A549 (cell line): ENCODE measurements around the gene LGALS4. TPM values are rescaled to one million over a fixed set of nuclear protein-coding genes. Genes with fewer than 3 reads are reported as not detected.

Experiments
- ATAC-seq, 2 experiments: fragments of 200-7000 bp in 1 of 2; fragments of >200 bp in 1 of 2; cut with Nextera tagmentation in 1 of 2; cut with Tn5 transposase in 1 of 2; 3 replicates each; pipeline versions ENCODE4 v1.8.0 to v1.9.1; 2018 to 2020; ENCODE audit warnings: mild to moderate bottlenecking in 1 of 2, moderate library complexity in 1 of 2
- CTCF ChIA-PET: fragments of 300-600 bp; sonication (Branson Sonifier 250); formaldehyde crosslinking; extraction: SDS; loops from one replicate; lab custom pipeline; 2021; ENCODE audit warnings: antibody characterized with exemption, inconsistent platforms; lab: Yijun Ruan, JAX
- POLR2A ChIA-PET: fragments of 350-600 bp; formaldehyde crosslinking; extraction: SDS; loops from one replicate; lab custom pipeline; 2021; ENCODE audit warnings: antibody characterized with exemption, inconsistent platforms; lab: Yijun Ruan, JAX
- DNase-seq, 2 experiments: peaks; one replicate each; pipeline versions ENCODE4 v3.0.0 to v3.0.0-alpha.2; 2011 to 2016; ENCODE audit warnings: low read depth in 1 of 2, low spot score in 1 of 2
- FAIRE-seq: peaks from 2 replicates; lab custom pipeline; 2011; peaks lifted over from hg19 to GRCh38; lab: Jason Lieb, UNC
- H3K27ac ChIP-seq, 2 experiments: fragments of >200 bp; sonication (Bioruptor Twin); formaldehyde crosslinking; 3 replicates each; pipeline ENCODE4 v1.5.1; 2016 to 2017
- H3K4me1 ChIP-seq: fragments of >200 bp; sonication (Bioruptor Twin); formaldehyde crosslinking; 3 replicates; pipeline ENCODE4 v1.6.1; 2016
- H3K4me2 ChIP-seq: fragments of >200 bp; sonication (Bioruptor Twin); formaldehyde crosslinking; 3 replicates; pipeline ENCODE4 v1.6.1; 2016
- H3K4me3 ChIP-seq: fragments of >200 bp; sonication (Bioruptor Twin); formaldehyde crosslinking; 3 replicates; pipeline ENCODE4 v1.5.1; 2016
- H3K9me3 ChIP-seq: fragments of >200 bp; sonication (Bioruptor Twin); formaldehyde crosslinking; 3 replicates; pipeline ENCODE4 v1.6.1; 2016
- BHLHE40 ChIP-seq: IDR thresholded peaks from 2 replicates; pipeline ENCODE4 v1.6.1; 2012; ENCODE audit warnings: low read depth, low read length, inconsistent platforms
- CBX8 ChIP-seq: fragments of 200-600 bp; sonication (generic); IDR thresholded peaks from 2 replicates; pipeline ENCODE4 v1.6.1; 2016
- CEBPB ChIP-seq, 2 experiments: fragments of >200 bp in 1 of 2; sonication (Bioruptor Twin) in 1 of 2; formaldehyde crosslinking in 1 of 2; IDR thresholded peaks; 2 replicates each; pipeline ENCODE4 v1.6.1; 2012 to 2016
- EHMT2 ChIP-seq: fragments of 200-600 bp; sonication (generic); IDR thresholded peaks from 2 replicates; pipeline ENCODE4 v1.6.1; 2016; ENCODE audit warnings: antibody characterized with exemption, low read depth, mild to moderate bottlenecking, moderate library complexity
- ESRRA ChIP-seq: fragments of 150-350 bp; IDR thresholded peaks from 2 replicates; pipeline ENCODE4 v1.6.1; 2014; ENCODE audit warnings: mild to moderate bottlenecking, low read length, borderline replicate concordance
- FOSB ChIP-seq: fragments of 250-450 bp; sonication (Bioruptor Pico); IDR thresholded peaks from 2 replicates; pipeline ENCODE4 v1.5.0; 2020; ENCODE audit warnings: mild to moderate bottlenecking, moderate library complexity
- FOSL2 ChIP-seq, 2 experiments: fragments of 450-650 bp in 1 of 2; fragments of >200 bp in 1 of 2; sonication (Bioruptor Twin) in 1 of 2; formaldehyde crosslinking; IDR thresholded peaks; 2 replicates each; pipeline versions ENCODE4 v1.5.0 to v1.6.1; 2016 to 2020; ENCODE audit warnings: mild to moderate bottlenecking in 1 of 2, moderate library complexity in 1 of 2
- FOXS1 ChIP-seq: fragments of 250-450 bp; sonication (Bioruptor Pico); IDR thresholded peaks from 2 replicates; pipeline ENCODE4 v1.5.0; 2020; ENCODE audit warnings: mild to moderate bottlenecking, moderate library complexity
- HES2 ChIP-seq: fragments of >200 bp; sonication (Bioruptor Twin); formaldehyde crosslinking; IDR thresholded peaks from 2 replicates; pipeline ENCODE4 v1.6.1; 2016
- HEYL ChIP-seq: fragments of 250-450 bp; sonication (Bioruptor Pico); IDR thresholded peaks from 2 replicates; pipeline ENCODE4 v1.8.0; 2021; ENCODE audit warnings: mild to moderate bottlenecking, moderate library complexity
- HOXB13 ChIP-seq: fragments of 250-450 bp; sonication (Bioruptor Pico); IDR thresholded peaks from 2 replicates; pipeline ENCODE4 v1.5.0; 2020; ENCODE audit warnings: low read depth, mild to moderate bottlenecking, moderate library complexity
- HOXB5 ChIP-seq: fragments of 250-450 bp; sonication (Bioruptor Pico); IDR thresholded peaks from 2 replicates; pipeline ENCODE4 v1.5.0; 2020; ENCODE audit warnings: mild to moderate bottlenecking, moderate library complexity
- JUNB ChIP-seq: fragments of >200 bp; sonication (Bioruptor Twin); formaldehyde crosslinking; IDR thresholded peaks from 2 replicates; pipeline ENCODE4 v1.6.1; 2016
- KDM5A ChIP-seq: fragments of 200-600 bp; sonication (generic); IDR thresholded peaks from 2 replicates; pipeline ENCODE4 v1.6.1; 2016; ENCODE audit warnings: antibody characterized with exemption, mild to moderate bottlenecking
- MAFK ChIP-seq: fragments of 450-650 bp; IDR thresholded peaks from 2 replicates; pipeline ENCODE4 v1.6.1; 2014; ENCODE audit not compliant: partially characterized antibody
- MAZ ChIP-seq: fragments of 150-350 bp; IDR thresholded peaks from 2 replicates; pipeline ENCODE4 v1.6.1; 2014; ENCODE audit warnings: antibody characterized with exemption, low read depth, low read length, borderline replicate concordance
- PHF8 ChIP-seq: fragments of 200-600 bp; sonication (generic); IDR thresholded peaks from 2 replicates; pipeline ENCODE4 v1.6.1; 2016; ENCODE audit warnings: low read depth, mild to moderate bottlenecking, antibody characterized with exemption, moderate library complexity, borderline replicate concordance
- POLR2A ChIP-seq: IDR thresholded peaks from 2 replicates; pipeline ENCODE4 v1.6.1; 2012; ENCODE audit warnings: mild to moderate bottlenecking, low read length
- POLR2AphosphoS2 ChIP-seq: conservative IDR thresholded peaks from 2 replicates; pipeline ENCODE4 v1.6.1; 2012; ENCODE audit warnings: low read length, improper control_type of control experiment, inconsistent platforms
- RARB ChIP-seq: fragments of 250-450 bp; sonication (Bioruptor Pico); IDR thresholded peaks from 2 replicates; pipeline ENCODE4 v1.8.0; 2021; ENCODE audit warnings: mild to moderate bottlenecking, moderate library complexity
- RFX5 ChIP-seq: fragments of 450-650 bp; IDR thresholded peaks from 2 replicates; pipeline ENCODE4 v1.7.1; 2014; ENCODE audit warnings: antibody characterized with exemption, mild to moderate bottlenecking, moderate library complexity
- RNF2 ChIP-seq: fragments of 200-600 bp; sonication (generic); IDR thresholded peaks from 2 replicates; pipeline ENCODE4 v1.6.1; 2016; ENCODE audit warnings: low read depth, mild to moderate bottlenecking, antibody characterized with exemption, moderate library complexity, borderline replicate concordance
- SMC3 ChIP-seq: fragments of >200 bp; sonication (Bioruptor Twin); formaldehyde crosslinking; IDR thresholded peaks from 3 replicates; pipeline ENCODE4 v1.6.1; 2018; ENCODE audit warnings: inconsistent platforms
- SREBF2 ChIP-seq: fragments of 450-650 bp; IDR thresholded peaks from 2 replicates; pipeline ENCODE4 v1.6.1; 2014; ENCODE audit warnings: mild to moderate bottlenecking, moderate library complexity
- ZC3H11A ChIP-seq: fragments of 450-650 bp; IDR thresholded peaks from 2 replicates; pipeline ENCODE4 v1.6.1; 2014; ENCODE audit warnings: antibody characterized with exemption, mild to moderate bottlenecking
- ZFP36 ChIP-seq: fragments of 450-650 bp; IDR thresholded peaks from 2 replicates; pipeline ENCODE4 v1.6.1; 2014; ENCODE audit warnings: borderline replicate concordance; ENCODE audit not compliant: partially characterized antibody
- ZNF302 ChIP-seq: fragments of 250-450 bp; sonication (Bioruptor Pico); IDR thresholded peaks from 2 replicates; pipeline ENCODE4 v1.9.0; 2021; ENCODE audit warnings: inconsistent platforms, mild to moderate bottlenecking, moderate library complexity
- ZSCAN20 ChIP-seq: fragments of 250-450 bp; sonication (Bioruptor Pico); IDR thresholded peaks from 2 replicates; pipeline ENCODE4 v1.8.0; 2022; ENCODE audit warnings: mild to moderate bottlenecking, moderate library complexity
- WGBS: methylation state at CpG from one replicate; pipeline ENCODE4 v1.1.6; 2017; ENCODE audit errors: missing lambda C conversion rate; 5-methylcytosine and 5-hydroxymethylcytosine counted together
- polyA plus RNA-seq, 4 experiments: library from polyadenylated mRNA; depleted of rRNA in 3 of 4; stranded (reverse); fragments of >200 nt; fragmentation: RNase III in 1 of 4; extraction: RNeasy Plus Mini Kit Qiagen cat#74134 plus additional on column Dnase treatment in 1 of 4; gene quantifications; 2 replicates in 3 of 4; 3 replicates in 1 of 4; pipeline ENCODE4 v1.2.3, GENCODE V29; 2011 to 2017
- TF ChIP-seq, protein P1 (sequence below): fragments of 250-450 bp; sonication (Bioruptor Pico); IDR thresholded peaks from 2 replicates; pipeline ENCODE4 v1.5.0; 2020; ENCODE audit warnings: low read depth, mild to moderate bottlenecking, moderate library complexity
- TF ChIP-seq, protein P2 (sequence below): fragments of >200 bp; sonication (Bioruptor Twin); formaldehyde crosslinking; IDR thresholded peaks from 3 replicates; pipeline ENCODE4 v1.6.1; 2016
- TF ChIP-seq, protein P3 (sequence below): fragments of >200 bp; sonication (Bioruptor Twin); formaldehyde crosslinking; IDR thresholded peaks from 3 replicates; pipeline ENCODE4 v1.5.1; 2016
- TF ChIP-seq, protein P4 (sequence below): IDR thresholded peaks from 2 replicates; pipeline ENCODE4 v1.6.1; 2012

Gene LGALS4
- polyA plus RNA-seq, 2 of the 4 experiments (the other 2 are of a cell fraction) = 0.94 to 2.5 TPM

DNA sequence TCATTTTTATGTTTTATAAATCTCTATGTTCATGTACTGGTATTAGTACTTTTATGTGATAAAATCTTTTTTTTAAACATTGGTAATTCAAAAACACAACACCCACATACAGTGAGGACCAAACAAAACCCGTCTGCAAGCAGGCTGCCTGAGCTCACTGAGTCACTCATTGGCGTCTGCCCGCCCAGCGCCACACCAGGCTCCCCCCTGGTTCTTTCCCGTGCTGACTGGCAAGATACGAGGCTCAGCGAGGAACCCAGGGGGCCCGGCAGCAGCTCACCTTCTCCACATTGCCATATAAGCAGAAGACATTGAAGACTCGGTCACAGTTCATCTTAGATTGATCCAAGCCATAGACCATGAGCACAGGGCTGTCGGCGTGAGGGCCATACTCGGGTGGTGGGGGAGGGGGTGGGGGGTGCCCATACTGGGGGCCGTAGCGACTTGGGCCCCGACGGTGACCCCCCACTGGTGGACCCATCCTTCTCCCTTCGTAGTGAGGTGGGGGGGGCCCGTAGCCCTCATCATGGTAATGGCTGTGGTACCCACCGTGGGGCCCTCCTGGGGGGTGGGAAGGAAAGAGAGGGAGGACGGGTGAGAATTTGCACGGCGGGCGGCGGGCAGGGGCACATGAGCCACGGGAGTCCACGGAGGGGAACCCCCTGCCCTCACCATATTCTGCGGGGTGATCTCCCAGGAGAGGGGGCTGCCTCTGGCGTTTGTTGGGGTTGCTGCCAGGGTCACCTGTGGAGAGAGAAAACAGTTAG lies 27.3 kb upstream of the LGALS4 start:
- Histone ChIP-seq H3K4me2 (peak overlapping the region; percentile 40), H3K4me3 (no peak overlapping the region), H3K4me1 (peaks cover 98% of the 10 kb centered on the region), H3K27ac (peak overlapping the region in 1 of 2 experiments; percentile 76; a peak in 3 of 6 replicates), H3K9me3 (no peaks in the 10 kb centered on the region)
- no peak for TF ChIP-seq SMC3
- no peak for TF ChIP-seq EHMT2
- TF ChIP-seq KDM5A = no peak
- TF ChIP-seq HEYL (CRISPR knock-in tag) = no peak
- TF ChIP-seq MAFK = no peak
- TF ChIP-seq, protein P1, sequence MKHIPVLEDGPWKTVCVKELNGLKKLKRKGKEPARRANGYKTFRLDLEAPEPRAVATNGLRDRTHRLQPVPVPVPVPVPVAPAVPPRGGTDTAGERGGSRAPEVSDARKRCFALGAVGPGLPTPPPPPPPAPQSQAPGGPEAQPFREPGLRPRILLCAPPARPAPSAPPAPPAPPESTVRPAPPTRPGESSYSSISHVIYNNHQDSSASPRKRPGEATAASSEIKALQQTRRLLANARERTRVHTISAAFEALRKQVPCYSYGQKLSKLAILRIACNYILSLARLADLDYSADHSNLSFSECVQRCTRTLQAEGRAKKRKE (CRISPR knock-in tag) = no peak
- 0 out of 2 replicates have a peak, but pooled peaks have one; percentile 7 for TF ChIP-seq MAZ
- no peak for TF ChIP-seq FOSL2 (IDR thresholded peaks at IDR 0.05)
- peak; percentile 8; the same call in 1 of the 2 replicates for TF ChIP-seq FOSL2 (CRISPR knock-in tag; IDR thresholded peaks at IDR 0.05)
- no peak for TF ChIP-seq FOXS1 (CRISPR knock-in tag)
- no peak for TF ChIP-seq CBX8
- TF ChIP-seq ZNF302 = no peak
- 0 out of 2 replicates have a peak, but pooled peaks have one; percentile 52 for TF ChIP-seq POLR2AphosphoS2
- TF ChIP-seq ZFP36 = no peak
- no peak for TF ChIP-seq PHF8
- TF ChIP-seq BHLHE40 = no peak
- no peak for TF ChIP-seq RNF2
- TF ChIP-seq, protein P2, sequence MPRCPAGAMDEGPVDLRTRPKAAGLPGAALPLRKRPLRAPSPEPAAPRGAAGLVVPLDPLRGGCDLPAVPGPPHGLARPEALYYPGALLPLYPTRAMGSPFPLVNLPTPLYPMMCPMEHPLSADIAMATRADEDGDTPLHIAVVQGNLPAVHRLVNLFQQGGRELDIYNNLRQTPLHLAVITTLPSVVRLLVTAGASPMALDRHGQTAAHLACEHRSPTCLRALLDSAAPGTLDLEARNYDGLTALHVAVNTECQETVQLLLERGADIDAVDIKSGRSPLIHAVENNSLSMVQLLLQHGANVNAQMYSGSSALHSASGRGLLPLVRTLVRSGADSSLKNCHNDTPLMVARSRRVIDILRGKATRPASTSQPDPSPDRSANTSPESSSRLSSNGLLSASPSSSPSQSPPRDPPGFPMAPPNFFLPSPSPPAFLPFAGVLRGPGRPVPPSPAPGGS = 0 out of 3 replicates have a peak, but pooled peaks have one; percentile 18
- no peak for TF ChIP-seq ZC3H11A
- no peak for FAIRE-seq
- ATAC-seq = no peak
- CTCF ChIA-PET = interaction anchor here (0.9 to 3.4 kb wide), 8 partner anchors 8 to 205 kb away, joined by 3 to 21 read pairs (median 6); partner anchors contain the start of genes ECH1, MRPS12 and SARS2
- no peak for DNase-seq
- POLR2A ChIA-PET = interaction anchor here (0.6 to 6.5 kb wide), 4 partner anchors 8 to 91 kb away, joined by 3 to 62 read pairs (median 12); partner anchors contain the start of genes ECH1, HNRNPL, MRPS12 and SARS2
- 84% methylated on average over 20 of the region's 28 CpGs for WGBS

DNA sequence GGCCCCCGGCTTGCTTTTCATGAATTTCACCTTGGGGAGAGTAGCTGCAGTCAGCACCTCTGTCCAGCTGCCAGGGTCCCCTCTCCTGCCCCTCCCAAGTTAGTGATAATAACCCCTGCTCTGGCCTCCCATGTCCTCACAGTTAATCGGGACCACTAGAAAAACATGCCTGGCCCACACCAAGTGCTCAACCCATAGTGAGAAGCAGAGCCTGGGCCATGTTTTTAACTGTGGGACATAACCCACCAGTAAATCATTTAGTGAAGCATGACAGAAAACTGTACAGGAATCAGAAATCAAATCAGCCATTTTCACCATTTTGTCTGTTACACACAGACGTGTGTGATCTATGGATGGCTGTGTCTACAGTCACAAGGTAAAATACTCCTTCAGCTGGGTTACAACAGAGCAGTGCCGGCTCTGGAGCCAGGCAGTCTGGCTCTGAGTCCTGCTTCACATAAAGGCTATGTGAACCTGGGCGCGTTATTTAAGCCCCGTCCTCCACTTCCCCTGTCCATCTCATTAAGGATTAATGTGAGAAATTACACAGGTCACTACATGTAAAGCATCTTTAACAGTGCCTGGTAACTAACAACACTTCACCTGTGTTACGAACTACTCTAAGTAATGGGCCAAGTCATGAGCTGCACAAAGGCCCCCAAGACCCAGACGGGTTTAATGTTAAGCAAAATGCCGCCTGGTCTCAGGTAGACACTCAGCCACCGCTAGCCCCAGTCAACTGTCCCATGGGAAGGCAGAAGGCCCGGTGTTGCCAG lies 26.4 kb upstream of the LGALS4 start:
- H3K27ac ChIP-seq = peak overlapping the region; percentile 36 to 76; a peak in 3 of 6 replicates
- H3K4me2 ChIP-seq = peak overlapping the region; percentile 40
- no peak overlapping the region for H3K4me3 ChIP-seq
- ATAC-seq (no peak), DNase-seq (no peak), FAIRE-seq (peak; percentile 56)
- H3K4me1 ChIP-seq = peaks cover 96% of the 10 kb centered on the region
- CTCF ChIA-PET = interaction anchor here (1.4 to 3.4 kb wide), 10 partner anchors 8 to 295 kb away, joined by 3 to 21 read pairs (median 7); partner anchors contain the start of genes ECH1, MRPS12 and SARS2
- WGBS = 93% methylated on average over 12 of the region's 12 CpGs
- H3K9me3 ChIP-seq = no peaks in the 10 kb centered on the region
- POLR2A ChIA-PET = interaction anchor here (0.7 to 6.5 kb wide), 7 partner anchors 8 to 191 kb away, joined by 3 to 62 read pairs (median 5); partner anchors contain the start of genes ACTN4, ECH1, HNRNPL and NFKBIB
- TF ChIP-seq RFX5 (no peak), FOSB (peak; percentile 90), ESRRA (no peak), POLR2AphosphoS2 (peak; percentile 1), FOXS1 (CRISPR knock-in tag) (no peak), POLR2A (no peak), BHLHE40 (no peak), HES2 (no peak), SREBF2 (no peak), ZSCAN20 (CRISPR knock-in tag) (no peak), JUNB (no peak), KDM5A (no peak), CEBPB (IDR thresholded peaks at IDR 0.05) (no peak), RARB (CRISPR knock-in tag) (peak; percentile 42; the same call in 1 of the 2 replicates), HEYL (CRISPR knock-in tag) (no peak), HOXB13 (CRISPR knock-in tag) (no peak), HOXB5 (no peak)
- TF ChIP-seq, protein P3, sequence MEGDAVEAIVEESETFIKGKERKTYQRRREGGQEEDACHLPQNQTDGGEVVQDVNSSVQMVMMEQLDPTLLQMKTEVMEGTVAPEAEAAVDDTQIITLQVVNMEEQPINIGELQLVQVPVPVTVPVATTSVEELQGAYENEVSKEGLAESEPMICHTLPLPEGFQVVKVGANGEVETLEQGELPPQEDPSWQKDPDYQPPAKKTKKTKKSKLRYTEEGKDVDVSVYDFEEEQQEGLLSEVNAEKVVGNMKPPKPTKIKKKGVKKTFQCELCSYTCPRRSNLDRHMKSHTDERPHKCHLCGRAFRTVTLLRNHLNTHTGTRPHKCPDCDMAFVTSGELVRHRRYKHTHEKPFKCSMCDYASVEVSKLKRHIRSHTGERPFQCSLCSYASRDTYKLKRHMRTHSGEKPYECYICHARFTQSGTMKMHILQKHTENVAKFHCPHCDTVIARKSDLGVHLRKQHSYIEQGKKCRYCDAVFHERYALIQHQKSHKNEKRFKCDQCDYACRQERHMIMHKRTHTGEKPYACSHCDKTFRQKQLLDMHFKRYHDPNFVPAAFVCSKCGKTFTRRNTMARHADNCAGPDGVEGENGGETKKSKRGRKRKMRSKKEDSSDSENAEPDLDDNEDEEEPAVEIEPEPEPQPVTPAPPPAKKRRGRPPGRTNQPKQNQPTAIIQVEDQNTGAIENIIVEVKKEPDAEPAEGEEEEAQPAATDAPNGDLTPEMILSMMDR = no peak
- TF ChIP-seq, protein P4, sequence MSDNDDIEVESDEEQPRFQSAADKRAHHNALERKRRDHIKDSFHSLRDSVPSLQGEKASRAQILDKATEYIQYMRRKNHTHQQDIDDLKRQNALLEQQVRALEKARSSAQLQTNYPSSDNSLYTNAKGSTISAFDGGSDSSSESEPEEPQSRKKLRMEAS = 0 out of 2 replicates have a peak, but pooled peaks have one; percentile 17
